ENCODE data around the gene MSMO1.

DNA sequence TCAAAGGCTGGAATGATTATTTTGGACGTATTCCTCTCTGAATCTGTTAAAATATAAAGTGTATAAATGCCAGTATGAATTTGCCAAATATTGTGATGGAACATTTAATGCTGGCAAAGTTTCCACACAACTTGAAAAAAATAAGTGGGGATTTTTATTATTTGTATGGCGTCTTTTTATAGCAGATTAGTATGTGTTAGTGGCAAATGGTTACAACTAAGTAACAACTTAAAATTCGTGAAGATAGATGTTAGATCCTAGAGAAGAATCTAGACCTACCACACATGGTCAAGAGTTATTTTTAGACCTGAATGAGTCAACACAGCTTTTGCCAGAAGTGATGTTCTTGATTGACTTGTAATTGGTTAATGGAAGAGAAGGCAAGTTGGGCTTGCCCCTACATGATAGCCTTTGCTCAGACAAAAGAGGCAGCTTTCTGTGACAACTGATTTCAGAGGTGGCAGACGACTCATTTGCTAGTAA is 56.2 kb downstream of the MSMO1 start:
- TF ChIP-seq, protein P1, sequence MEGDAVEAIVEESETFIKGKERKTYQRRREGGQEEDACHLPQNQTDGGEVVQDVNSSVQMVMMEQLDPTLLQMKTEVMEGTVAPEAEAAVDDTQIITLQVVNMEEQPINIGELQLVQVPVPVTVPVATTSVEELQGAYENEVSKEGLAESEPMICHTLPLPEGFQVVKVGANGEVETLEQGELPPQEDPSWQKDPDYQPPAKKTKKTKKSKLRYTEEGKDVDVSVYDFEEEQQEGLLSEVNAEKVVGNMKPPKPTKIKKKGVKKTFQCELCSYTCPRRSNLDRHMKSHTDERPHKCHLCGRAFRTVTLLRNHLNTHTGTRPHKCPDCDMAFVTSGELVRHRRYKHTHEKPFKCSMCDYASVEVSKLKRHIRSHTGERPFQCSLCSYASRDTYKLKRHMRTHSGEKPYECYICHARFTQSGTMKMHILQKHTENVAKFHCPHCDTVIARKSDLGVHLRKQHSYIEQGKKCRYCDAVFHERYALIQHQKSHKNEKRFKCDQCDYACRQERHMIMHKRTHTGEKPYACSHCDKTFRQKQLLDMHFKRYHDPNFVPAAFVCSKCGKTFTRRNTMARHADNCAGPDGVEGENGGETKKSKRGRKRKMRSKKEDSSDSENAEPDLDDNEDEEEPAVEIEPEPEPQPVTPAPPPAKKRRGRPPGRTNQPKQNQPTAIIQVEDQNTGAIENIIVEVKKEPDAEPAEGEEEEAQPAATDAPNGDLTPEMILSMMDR (IDR thresholded peaks at IDR 0.05), result no peak
- no peak for TF ChIP-seq EZH2 (IDR thresholded peaks at IDR 0.05; ENCODE audit: borderline replicate concordance, insufficient read depth, low read depth, low read length, poor library complexity, severe bottlenecking)

Data from B cell (primary cell).